ENCODE measurements around the gene GGCT.

GGCT gene

DNA sequence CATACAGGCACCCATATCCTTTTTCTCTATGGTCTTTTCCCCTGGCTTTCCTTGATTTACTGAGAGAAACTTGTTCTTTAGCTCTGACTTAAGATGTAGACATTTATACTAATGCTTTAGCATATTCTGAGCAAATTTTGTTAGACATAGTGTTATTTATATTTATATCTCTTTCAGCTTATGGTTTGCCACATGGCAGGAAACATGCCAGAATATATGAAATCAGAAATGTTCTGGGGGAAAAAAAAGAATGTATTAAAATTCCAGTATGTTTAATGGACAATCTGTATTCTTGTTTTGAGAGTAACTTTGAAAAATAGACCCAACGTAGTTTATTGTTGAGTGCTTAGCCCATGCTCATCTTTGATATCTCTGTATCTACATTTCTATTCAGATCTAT is 10.1 kb upstream of the GGCT start:
- H3K27ac ChIP-seq = no peak overlapping the region
- no peak overlapping the region for H3K4me3 ChIP-seq (ENCODE audit: low read depth, low read length)
- peaks cover 3% of the 10 kb centered on the region for H3K4me1 ChIP-seq
- H2AFZ ChIP-seq = no peak overlapping the region
- H3K79me2 ChIP-seq = no peaks in the 10 kb centered on the region
- no peaks in the 10 kb centered on the region for H3K9me3 ChIP-seq (ENCODE audit: control insufficient read depth, low read length)
- H3K36me3 ChIP-seq (ENCODE audit: control insufficient read depth, insufficient read depth, low read length) = no peaks in the 10 kb centered on the region
- TF ChIP-seq, protein P1, sequence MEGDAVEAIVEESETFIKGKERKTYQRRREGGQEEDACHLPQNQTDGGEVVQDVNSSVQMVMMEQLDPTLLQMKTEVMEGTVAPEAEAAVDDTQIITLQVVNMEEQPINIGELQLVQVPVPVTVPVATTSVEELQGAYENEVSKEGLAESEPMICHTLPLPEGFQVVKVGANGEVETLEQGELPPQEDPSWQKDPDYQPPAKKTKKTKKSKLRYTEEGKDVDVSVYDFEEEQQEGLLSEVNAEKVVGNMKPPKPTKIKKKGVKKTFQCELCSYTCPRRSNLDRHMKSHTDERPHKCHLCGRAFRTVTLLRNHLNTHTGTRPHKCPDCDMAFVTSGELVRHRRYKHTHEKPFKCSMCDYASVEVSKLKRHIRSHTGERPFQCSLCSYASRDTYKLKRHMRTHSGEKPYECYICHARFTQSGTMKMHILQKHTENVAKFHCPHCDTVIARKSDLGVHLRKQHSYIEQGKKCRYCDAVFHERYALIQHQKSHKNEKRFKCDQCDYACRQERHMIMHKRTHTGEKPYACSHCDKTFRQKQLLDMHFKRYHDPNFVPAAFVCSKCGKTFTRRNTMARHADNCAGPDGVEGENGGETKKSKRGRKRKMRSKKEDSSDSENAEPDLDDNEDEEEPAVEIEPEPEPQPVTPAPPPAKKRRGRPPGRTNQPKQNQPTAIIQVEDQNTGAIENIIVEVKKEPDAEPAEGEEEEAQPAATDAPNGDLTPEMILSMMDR (IDR thresholded peaks at IDR 0.05) = no peak
- no peaks in the 10 kb centered on the region for H3K27me3 ChIP-seq (ENCODE audit: control insufficient read depth, insufficient read depth, low read length)
- H3K9ac ChIP-seq = no peak overlapping the region
- H3K4me2 ChIP-seq (ENCODE audit: low read length) = no peak overlapping the region

DNA sequence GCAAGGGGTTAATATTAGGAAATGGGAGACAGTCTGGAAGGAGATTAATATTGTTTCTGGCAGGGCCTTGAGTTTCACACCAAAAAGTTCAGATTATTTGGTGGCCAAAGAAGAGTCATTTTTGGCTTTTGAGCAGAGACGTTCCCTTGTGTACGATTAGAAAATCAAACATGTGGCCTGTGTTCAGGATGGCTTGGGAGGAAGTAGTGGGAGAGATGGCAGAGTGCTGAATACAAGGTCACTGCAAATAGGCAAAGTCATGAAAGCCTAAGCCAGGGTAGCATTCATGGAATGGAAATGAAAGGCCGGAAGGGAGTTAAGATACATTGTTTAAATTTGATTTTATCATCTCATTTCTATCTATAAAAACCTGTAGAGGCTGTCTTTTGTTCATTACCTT is 9.5 kb upstream of the GGCT start:
- no peaks in the 10 kb centered on the region for H3K79me2 ChIP-seq
- no peak overlapping the region for H3K27ac ChIP-seq
- H3K4me2 ChIP-seq (ENCODE audit: low read length) = no peak overlapping the region
- no peak overlapping the region for H3K9ac ChIP-seq
- H2AFZ ChIP-seq = no peak overlapping the region
- H3K9me3 ChIP-seq (ENCODE audit: control insufficient read depth, low read length) = no peaks in the 10 kb centered on the region
- H3K4me1 ChIP-seq = peaks cover 3% of the 10 kb centered on the region
- H3K27me3 ChIP-seq (ENCODE audit: control insufficient read depth, insufficient read depth, low read length) = no peaks in the 10 kb centered on the region
- no peak overlapping the region for H3K4me3 ChIP-seq (ENCODE audit: low read depth, low read length)
- no peaks in the 10 kb centered on the region for H3K36me3 ChIP-seq (ENCODE audit: control insufficient read depth, insufficient read depth, low read length)
- TF ChIP-seq, protein P1 (IDR thresholded peaks at IDR 0.05) = no peak

- H3K27ac ChIP-seq = no peak overlapping the region
- peaks cover 3% of the 10 kb centered on the region for H3K4me1 ChIP-seq
Measured at GRCh38 chr7:30513762-30514161, 9.1 kb upstream of the GGCT start.

GRCh38 chr7:30511973-30512662 is 7.5 kb upstream of the GGCT start:
- no peaks in the 10 kb centered on the region for H3K36me3 ChIP-seq (ENCODE audit: control insufficient read depth, insufficient read depth, low read length)
- H3K27me3 ChIP-seq (ENCODE audit: control insufficient read depth, insufficient read depth, low read length) = no peaks in the 10 kb centered on the region
- H3K27ac ChIP-seq = no peak overlapping the region
- H3K4me1 ChIP-seq = peaks cover 3% of the 10 kb centered on the region
- H2AFZ ChIP-seq = no peak overlapping the region
- TF ChIP-seq, protein P1 (IDR thresholded peaks at IDR 0.05) = no peak
- no peak overlapping the region for H3K9ac ChIP-seq
- H3K79me2 ChIP-seq = no peaks in the 10 kb centered on the region
- H3K9me3 ChIP-seq (ENCODE audit: control insufficient read depth, low read length) = no peaks in the 10 kb centered on the region
- no peak overlapping the region for H3K4me3 ChIP-seq (ENCODE audit: low read depth, low read length)
- H3K4me2 ChIP-seq (ENCODE audit: low read length) = no peak overlapping the region

More at GRCh38 chr7:30513762-30514161, 9.1 kb upstream of the GGCT start:
- H3K9ac ChIP-seq = no peak overlapping the region
- H3K9me3 ChIP-seq (ENCODE audit: control insufficient read depth, low read length) = no peaks in the 10 kb centered on the region
- TF ChIP-seq, protein P1 (IDR thresholded peaks at IDR 0.05) = no peak
- no peak overlapping the region for H3K4me3 ChIP-seq (ENCODE audit: low read depth, low read length)
- no peak overlapping the region for H3K4me2 ChIP-seq (ENCODE audit: low read length)
- no peaks in the 10 kb centered on the region for H3K36me3 ChIP-seq (ENCODE audit: control insufficient read depth, insufficient read depth, low read length)
- H2AFZ ChIP-seq = no peak overlapping the region
- no peaks in the 10 kb centered on the region for H3K27me3 ChIP-seq (ENCODE audit: control insufficient read depth, insufficient read depth, low read length)
- no peaks in the 10 kb centered on the region for H3K79me2 ChIP-seq

- Histone ChIP-seq H3K4me2 (ENCODE audit: low read length) (no peak overlapping the region), H3K36me3 (ENCODE audit: control insufficient read depth, insufficient read depth, low read length) (no peaks in the 10 kb centered on the region), H3K4me1 (peaks cover 3% of the 10 kb centered on the region), H3K4me3 (ENCODE audit: low read depth, low read length) (no peak overlapping the region), H3K9me3 (ENCODE audit: control insufficient read depth, low read length) (no peaks in the 10 kb centered on the region), H2AFZ (no peak overlapping the region), H3K27ac (no peak overlapping the region), H3K27me3 (ENCODE audit: control insufficient read depth, insufficient read depth, low read length) (no peaks in the 10 kb centered on the region), H3K79me2 (no peaks in the 10 kb centered on the region), H3K9ac (no peak overlapping the region)
- TF ChIP-seq, protein P1 (IDR thresholded peaks at IDR 0.05) = no peak
Measured at GRCh38 chr7:30511494-30511893, 6.9 kb upstream of the GGCT start.
